Endothelial cell of umbilical vein (primary cell): ENCODE results near the gene ATXN7L2. TPM values are rescaled to one million over a fixed set of nuclear protein-coding genes. Genes with fewer than 3 reads are reported as not detected.

Source experiments
- BruUV-seq: library from RNA; stranded (reverse); fragments of 400-500 nt; replicated peaks from 2 replicates; lab custom pipeline; 2021; lab: Mats Ljungman, UMichigan
- CTCF ChIA-PET: fragments of 300-600, 350-600 bp; sonication (Branson Sonifier 250); formaldehyde crosslinking; loops from one replicate; lab custom pipeline; 2021; ENCODE audit warnings: antibody characterized with exemption, inconsistent platforms; lab: Charles Lee
- POLR2A ChIA-PET: fragments of 300-600, 350-600 bp; sonication (Branson Sonifier 250); formaldehyde crosslinking; loops from one replicate; lab custom pipeline; 2021; ENCODE audit warnings: antibody characterized with exemption, inconsistent platforms; lab: Charles Lee
- DNase-seq: peaks from one replicate; pipeline ENCODE4 v3.0.0-alpha.2; 2011; ENCODE audit warnings: low read depth, low spot score
- FAIRE-seq: peaks from 2 replicates; lab custom pipeline; 2011; peaks lifted over from hg19 to GRCh38; lab: Jason Lieb, UNC
- H2AFZ ChIP-seq: 2 replicates; pipeline ENCODE4 v1.6.0; 2012; ENCODE audit warnings: low read depth, low read length, control low read depth, inconsistent platforms
- H3K27ac ChIP-seq: 2 replicates; pipeline ENCODE4 v1.5.1; 2011; ENCODE audit warnings: low read depth, mild to moderate bottlenecking, control low read depth, low read length, moderate library complexity; ENCODE audit not compliant: insufficient read depth
- H3K27me3 ChIP-seq, 2 experiments: 2 replicates each; pipeline versions ENCODE4 v1.6.0 to v1.6.1; 2011; ENCODE audit warnings: low read length in 2 of 2, mixed read lengths in 1 of 2; ENCODE audit not compliant: control insufficient read depth in 2 of 2, insufficient read depth in 2 of 2
- H3K36me3 ChIP-seq, 2 experiments: 2 replicates in 1 of 2; 3 replicates in 1 of 2; pipeline ENCODE4 v1.5.1; 2011; ENCODE audit warnings: low read length in 2 of 2, mild to moderate bottlenecking in 1 of 2, moderate library complexity in 1 of 2; ENCODE audit not compliant: control insufficient read depth in 2 of 2, insufficient read depth in 2 of 2; ENCODE audit errors: extremely low read depth in 1 of 2
- H3K4me1 ChIP-seq: 3 replicates; pipeline ENCODE4 v1.5.1; 2011; ENCODE audit warnings: mild to moderate bottlenecking, low read length; ENCODE audit not compliant: control insufficient read depth, insufficient read depth; ENCODE audit errors: extremely low read depth
- H3K4me2 ChIP-seq: 2 replicates; pipeline ENCODE4 v1.6.1; 2011; ENCODE audit warnings: low read length, control low read depth, mixed read lengths; ENCODE audit not compliant: insufficient read depth
- H3K4me3 ChIP-seq, 3 experiments: fragments of 200-600 bp in 1 of 3; sonication (generic), shearing (Covaris generic) in 1 of 3; replicated peaks in 1 of 3; 2 replicates each; pipeline ENCODE4 v1.5.1; 2011 to 2016; ENCODE audit warnings: control low read depth in 3 of 3, low read length in 3 of 3, mild to moderate bottlenecking in 2 of 3, inconsistent platforms in 1 of 3, low read depth in 1 of 3, moderate library complexity in 1 of 3; ENCODE audit not compliant: insufficient read depth in 1 of 3
- H3K79me2 ChIP-seq: 2 replicates; pipeline ENCODE4 v1.6.0; 2012; ENCODE audit warnings: low read length, inconsistent platforms; ENCODE audit not compliant: control insufficient read depth, insufficient read depth
- H3K9ac ChIP-seq: replicated peaks from 2 replicates; pipeline ENCODE3; 2011; ENCODE audit warnings: low read length, control low read depth; ENCODE audit not compliant: insufficient read depth; ENCODE audit errors: extremely low read depth
- H3K9me1 ChIP-seq: replicated peaks from 3 replicates; pipeline ENCODE4 v1.6.0; 2011; ENCODE audit warnings: mild to moderate bottlenecking, low read length; ENCODE audit not compliant: control insufficient read depth, insufficient read depth; ENCODE audit errors: extremely low read depth
- H3K9me3 ChIP-seq: replicated peaks from 2 replicates; pipeline ENCODE4 v1.5.1; 2012; ENCODE audit warnings: low read length, inconsistent platforms; ENCODE audit not compliant: control insufficient read depth, insufficient read depth
- H4K20me1 ChIP-seq: replicated peaks from 2 replicates; pipeline ENCODE3; 2011; ENCODE audit warnings: mild to moderate bottlenecking, low read length; ENCODE audit not compliant: control insufficient read depth, insufficient read depth; ENCODE audit errors: extremely low read depth
- EZH2 ChIP-seq: IDR thresholded peaks from 2 replicates; pipeline ENCODE4 v1.6.1; 2012; ENCODE audit warnings: borderline replicate concordance, low read depth, mild to moderate bottlenecking, moderate library complexity, low read length, inconsistent platforms; ENCODE audit not compliant: severe bottlenecking
- FOS ChIP-seq: IDR thresholded peaks from 2 replicates; pipeline ENCODE4 v1.6.1; 2011; ENCODE audit warnings: mild to moderate bottlenecking, low read length, moderate library complexity, borderline replicate concordance; ENCODE audit not compliant: insufficient read depth
- GATA2 ChIP-seq: IDR thresholded peaks from 2 replicates; pipeline ENCODE4 v1.7.0; 2011; ENCODE audit warnings: low read depth, mild to moderate bottlenecking, moderate library complexity, mixed read lengths, low read length; ENCODE audit not compliant: insufficient read length, insufficient read depth
- JUN ChIP-seq: IDR thresholded peaks from 2 replicates; pipeline ENCODE4 v1.6.1; 2011; ENCODE audit warnings: borderline replicate concordance, low read depth; ENCODE audit not compliant: insufficient read length, insufficient read depth
- MAX ChIP-seq: IDR thresholded peaks from 2 replicates; pipeline ENCODE4 v1.6.1; 2011; ENCODE audit not compliant: insufficient read depth, insufficient read length
- MYC ChIP-seq: IDR thresholded peaks from one replicate; pipeline ENCODE4 v1.6.1; 2011; ENCODE audit warnings: mild to moderate bottlenecking, low read depth, low read length
- POLR2A ChIP-seq: IDR thresholded peaks from 2 replicates; pipeline ENCODE4 v1.6.1; 2012; ENCODE audit warnings: low read depth, mild to moderate bottlenecking, control low read depth, low read length
- POLR2AphosphoS5 ChIP-seq: IDR thresholded peaks from 2 replicates; pipeline ENCODE4 v1.6.1; 2012; ENCODE audit warnings: low read depth, mild to moderate bottlenecking, control low read depth, low read length, moderate library complexity; ENCODE audit not compliant: insufficient read depth
- dilution Hi-C: fragments of 300-500 bp; cut with MboI; formaldehyde crosslinking; loops from one replicate; pipeline ENCODE4 v1.15.0; 2019; ENCODE audit warnings: low sequenced_read_pairs; ENCODE audit not compliant: extremely low pct_ligation_motif_present
- intact Hi-C: fragments of 100-400 bp; cut with micrococcal nuclease; formaldehyde crosslinking; loops from one replicate; pipeline ENCODE4 v1.10.0; 2022
- polyA plus RNA-seq, 4 experiments: library from polyadenylated mRNA; depleted of rRNA in 3 of 4; stranded (reverse) in 3 of 4; unstranded in 1 of 4; fragments of >200 nt; gene quantifications; 2 replicates each; pipeline versions ENCODE4 v1.2.1 to v1.2.3, GENCODE V29; 2011 to 2012; ENCODE audit warnings: missing spikeins in 1 of 4
- total RNA-seq: library from RNA; stranded (reverse); gene quantifications from 2 replicates; pipeline ENCODE4 v1.2.3, GENCODE V29; 2021
- TF ChIP-seq, protein P1 (sequence below), 2 donors: IDR thresholded peaks; 1 replicate in 1 of 2; 2 replicates in 1 of 2; pipeline ENCODE4 v1.5.1; 2011; ENCODE audit warnings: low read length in 2 of 2, mild to moderate bottlenecking in 2 of 2, moderate library complexity in 2 of 2, control low read depth in 1 of 2, inconsistent platforms in 1 of 2, low read depth in 1 of 2; ENCODE audit not compliant: insufficient read depth in 1 of 2; ENCODE audit errors: extremely low read depth in 1 of 2

The ATXN7L2 gene
- total and polyA plus RNA-seq, 2 donors (not counting 3 experiments of a cell fraction or from before 2014, with no cell fraction given): 4.4 to 4.9 TPM

- dilution Hi-C loops: no loop called here
- TF ChIP-seq POLR2A (no peak), GATA2 (no peak), MYC (no peak), MAX (no peak), EZH2 (no peak), POLR2AphosphoS5 (no peak), FOS (no peak), JUN (no peak)
- TF ChIP-seq, protein P1, sequence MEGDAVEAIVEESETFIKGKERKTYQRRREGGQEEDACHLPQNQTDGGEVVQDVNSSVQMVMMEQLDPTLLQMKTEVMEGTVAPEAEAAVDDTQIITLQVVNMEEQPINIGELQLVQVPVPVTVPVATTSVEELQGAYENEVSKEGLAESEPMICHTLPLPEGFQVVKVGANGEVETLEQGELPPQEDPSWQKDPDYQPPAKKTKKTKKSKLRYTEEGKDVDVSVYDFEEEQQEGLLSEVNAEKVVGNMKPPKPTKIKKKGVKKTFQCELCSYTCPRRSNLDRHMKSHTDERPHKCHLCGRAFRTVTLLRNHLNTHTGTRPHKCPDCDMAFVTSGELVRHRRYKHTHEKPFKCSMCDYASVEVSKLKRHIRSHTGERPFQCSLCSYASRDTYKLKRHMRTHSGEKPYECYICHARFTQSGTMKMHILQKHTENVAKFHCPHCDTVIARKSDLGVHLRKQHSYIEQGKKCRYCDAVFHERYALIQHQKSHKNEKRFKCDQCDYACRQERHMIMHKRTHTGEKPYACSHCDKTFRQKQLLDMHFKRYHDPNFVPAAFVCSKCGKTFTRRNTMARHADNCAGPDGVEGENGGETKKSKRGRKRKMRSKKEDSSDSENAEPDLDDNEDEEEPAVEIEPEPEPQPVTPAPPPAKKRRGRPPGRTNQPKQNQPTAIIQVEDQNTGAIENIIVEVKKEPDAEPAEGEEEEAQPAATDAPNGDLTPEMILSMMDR (IDR thresholded peaks at IDR 0.05; ENCODE audit: extremely low read depth in 1 of 2, insufficient read depth in 1 of 2, low read depth in 1 of 2, low read length in 2 of 2): no peak
Observed at GRCh38 chr1:109502364-109502851, 18.7 kb downstream of the ATXN7L2 start.

More at GRCh38 chr1:109502364-109502851, 18.7 kb downstream of the ATXN7L2 start:
- no peak for FAIRE-seq
- no TSS peak for BruUV-seq
- H4K20me1 ChIP-seq: no peaks in the 10 kb centered on the region
- ChIA-PET CTCF (interaction anchor here (1.4 to 23.0 kb wide), 4 partner anchors 11 to 29 kb away, joined by 3 to 955 read pairs (median 6); partner anchors contain the start of gene GPR61), POLR2A (no interaction called here)
- no peak for DNase-seq
- H2AFZ ChIP-seq: no peak overlapping the region
- no peak overlapping the region for H3K27ac ChIP-seq
- intact Hi-C loops: no loop called here
- peaks cover 7% of the 10 kb centered on the region for H3K4me1 ChIP-seq
- H3K4me3 ChIP-seq: no peak overlapping the region
- no peak overlapping the region for H3K4me2 ChIP-seq
- H3K9me1 ChIP-seq: no peaks in the 10 kb centered on the region
- peaks cover 2% of the 10 kb centered on the region for H3K79me2 ChIP-seq
- no peaks in the 10 kb centered on the region for H3K9me3 ChIP-seq
- no peak overlapping the region for H3K9ac ChIP-seq
- H3K36me3 ChIP-seq: peaks cover 0 to 2% of the 10 kb centered on the region in 2 experiments
- peaks cover 0 to 2% of the 10 kb centered on the region in 2 experiments for H3K27me3 ChIP-seq
